Keratinocyte (primary cell): ENCODE results near the gene ALKAL2. TPM values are rescaled to one million over a fixed set of nuclear protein-coding genes. Genes with fewer than 3 reads are reported as not detected.

Source experiments
- DNase-seq: peaks from one replicate; pipeline ENCODE4 v3.0.0-alpha.2; 2011; ENCODE audit warnings: low read depth, missing footprints, low spot score
- FAIRE-seq: peaks from 2 replicates; lab custom pipeline; 2011; peaks lifted over from hg19 to GRCh38; lab: Jason Lieb, UNC
- H2AFZ ChIP-seq: 2 replicates; pipeline ENCODE4 v1.6.0; 2012; ENCODE audit warnings: low read length, control low read depth, inconsistent platforms; ENCODE audit not compliant: control insufficient read depth
- H3K27ac ChIP-seq: 2 replicates; pipeline ENCODE4 v1.5.1; 2011; ENCODE audit warnings: low read length; ENCODE audit not compliant: control insufficient read depth, insufficient read depth
- H3K27me3 ChIP-seq: 3 replicates; pipeline ENCODE4 v1.6.0; 2011; ENCODE audit warnings: low read length; ENCODE audit not compliant: control insufficient read depth, insufficient read depth; ENCODE audit errors: extremely low read depth
- H3K36me3 ChIP-seq, 2 experiments: 2 replicates in 1 of 2; 3 replicates in 1 of 2; pipeline ENCODE4 v1.5.1; 2011; ENCODE audit warnings: low read length in 2 of 2, mild to moderate bottlenecking in 1 of 2; ENCODE audit not compliant: control insufficient read depth in 2 of 2, insufficient read depth in 2 of 2; ENCODE audit errors: extremely low read depth in 1 of 2
- H3K4me1 ChIP-seq: 3 replicates; pipeline ENCODE4 v1.5.1; 2011; ENCODE audit warnings: low read length; ENCODE audit not compliant: control insufficient read depth, insufficient read depth; ENCODE audit errors: extremely low read depth
- H3K4me2 ChIP-seq: 3 replicates; pipeline ENCODE4 v1.6.0; 2011; ENCODE audit warnings: low read depth, low read length; ENCODE audit not compliant: control insufficient read depth, insufficient read depth; ENCODE audit errors: extremely low read depth
- H3K4me3 ChIP-seq, 3 experiments: fragments of 200-600 bp in 1 of 3; sonication (generic) in 1 of 3; 2 replicates in 2 of 3; 3 replicates in 1 of 3; pipeline ENCODE4 v1.5.1; 2011 to 2016; ENCODE audit warnings: low read length in 3 of 3, mild to moderate bottlenecking in 3 of 3, control low read depth in 2 of 3, inconsistent platforms in 1 of 3, low read depth in 1 of 3, mixed read lengths in 1 of 3, mixed run types in 1 of 3, moderate library complexity in 1 of 3; ENCODE audit not compliant: control insufficient read depth in 2 of 3, insufficient read depth in 2 of 3; ENCODE audit errors: extremely low read depth in 1 of 3
- H3K79me2 ChIP-seq: 2 replicates; pipeline ENCODE4 v1.6.0; 2012; ENCODE audit warnings: low read length; ENCODE audit not compliant: control insufficient read depth, insufficient read depth
- H3K9ac ChIP-seq: 3 replicates; pipeline ENCODE4 v1.6.0; 2011; ENCODE audit warnings: low read length; ENCODE audit not compliant: control insufficient read depth, insufficient read depth; ENCODE audit errors: extremely low read depth
- H3K9me1 ChIP-seq: 3 replicates; pipeline ENCODE4 v1.6.0; 2011; ENCODE audit warnings: low read length; ENCODE audit not compliant: control insufficient read depth, insufficient read depth; ENCODE audit errors: extremely low read depth
- H3K9me3 ChIP-seq: 2 replicates; pipeline ENCODE4 v1.5.1; 2012; ENCODE audit warnings: low read depth, low read length; ENCODE audit not compliant: control insufficient read depth
- H4K20me1 ChIP-seq: 3 replicates; pipeline ENCODE4 v1.6.0; 2011; ENCODE audit warnings: low read length; ENCODE audit not compliant: control insufficient read depth, insufficient read depth; ENCODE audit errors: extremely low read depth
- CTCF ChIP-seq, 3 experiments: IDR thresholded peaks in 1 of 3; conservative IDR thresholded peaks in 1 of 3; optimal IDR thresholded peaks in 1 of 3; 2 replicates in 2 of 3; 3 replicates in 1 of 3; pipeline versions ENCODE3 to v1.5.1; 2011; ENCODE audit warnings: low read length in 3 of 3, mild to moderate bottlenecking in 3 of 3, moderate library complexity in 2 of 3, control low read depth in 1 of 3, inconsistent platforms in 1 of 3; ENCODE audit not compliant: insufficient read depth in 2 of 3; ENCODE audit errors: extremely low read depth in 1 of 3
- EZH2 ChIP-seq: IDR thresholded peaks from one replicate; pipeline ENCODE4 v1.6.1; 2012; ENCODE audit warnings: inconsistent platforms, mild to moderate bottlenecking, low read length, moderate library complexity
- dilution Hi-C: fragments of 300-500 bp; cut with MboI; formaldehyde crosslinking; loops from one replicate; pipeline ENCODE4 v1.7.0; 2020; ENCODE audit warnings: low sequenced_read_pairs; ENCODE audit not compliant: extremely low pct_ligation_motif_present
- polyA plus RNA-seq, 5 experiments: library from polyadenylated mRNA; depleted of rRNA in 3 of 5; stranded (reverse) in 3 of 5; stranded (forward) in 1 of 5; unstranded in 1 of 5; fragments of >200 nt; gene quantifications; 1 replicate in 1 of 5; 2 replicates in 3 of 5; 3 replicates in 1 of 5; pipeline versions ENCODE4 v1.2.1 to v1.2.3, GENCODE V29; 2011 to 2012; ENCODE audit warnings: missing spikeins in 2 of 5, low read depth in 1 of 5, low replicate concordance in 1 of 5

The ALKAL2 gene
- polyA plus RNA-seq, 1 donor (not counting 4 experiments of a cell fraction or from before 2014, with no cell fraction given): not detected

- peaks cover 19% of the 10 kb centered on the region for H4K20me1 ChIP-seq
- H3K27ac ChIP-seq: no peak overlapping the region
- no peaks in the 10 kb centered on the region for H3K9me3 ChIP-seq
- H3K9me1 ChIP-seq: peaks cover 5% of the 10 kb centered on the region
- peaks cover 71% of the 10 kb centered on the region for H3K79me2 ChIP-seq
- peaks cover 17 to 23% of the 10 kb centered on the region in 2 experiments for H3K36me3 ChIP-seq
- no peak overlapping the region for H3K4me2 ChIP-seq
- dilution Hi-C loops: no loop called here
- no peak overlapping the region for H3K4me3 ChIP-seq
- no peaks in the 10 kb centered on the region for H3K27me3 ChIP-seq
- H2AFZ ChIP-seq: no peak overlapping the region
- no peak for DNase-seq
- no peak for FAIRE-seq
- TF ChIP-seq EZH2 (no peak), CTCF (optimal IDR thresholded peaks at IDR 0.05 in 1 of 3, IDR thresholded peaks at IDR 0.05 in 1 of 3, conservative IDR thresholded peaks at IDR 0.05 in 1 of 3; ENCODE audit: extremely low read depth in 1 of 3, insufficient read depth in 2 of 3, low read length in 3 of 3) (peak in 2 of 3 experiments; percentile 13 to 51)
- H3K4me1 ChIP-seq: no peaks in the 10 kb centered on the region
- no peak overlapping the region for H3K9ac ChIP-seq
These were observed 13.4 kb downstream of the ALKAL2 start for GRCh38 chr2:274503-274902.

- FAIRE-seq (no peak), DNase-seq (no peak)
- Histone ChIP-seq H3K79me2 (peaks cover 80% of the 10 kb centered on the region), H3K9me1 (peaks cover 5% of the 10 kb centered on the region), H4K20me1 (peaks cover 22% of the 10 kb centered on the region), H3K4me1 (no peaks in the 10 kb centered on the region), H3K4me2 (no peak overlapping the region), H3K9ac (no peak overlapping the region), H3K27ac (no peak overlapping the region), H2AFZ (no peak overlapping the region), H3K4me3 (no peak overlapping the region), H3K9me3 (no peaks in the 10 kb centered on the region), H3K36me3 (peaks cover 15 to 20% of the 10 kb centered on the region in 2 experiments), H3K27me3 (no peaks in the 10 kb centered on the region)
- TF ChIP-seq EZH2 (no peak), CTCF (optimal IDR thresholded peaks at IDR 0.05 in 1 of 3, IDR thresholded peaks at IDR 0.05 in 1 of 3, conservative IDR thresholded peaks at IDR 0.05 in 1 of 3; ENCODE audit: extremely low read depth in 1 of 3, insufficient read depth in 2 of 3, low read length in 3 of 3) (no peak)
- dilution Hi-C loops: no loop called here
These were observed 14.6 kb downstream of the ALKAL2 start for GRCh38 chr2:273333-273732.
